ENCODE data around the gene SGMS1. TPM values are rescaled to one million over a fixed set of nuclear protein-coding genes. Genes with fewer than 3 reads are reported as not detected.

The SGMS1 gene
- polyA plus RNA-seq, 1 of the 3 experiments (the other 2 are of a cell fraction), result 6.3 TPM

GRCh38 chr10:50545846-50546245 is 77.9 kb downstream of the SGMS1 start:
- Histone ChIP-seq H3K4me3 (ENCODE audit: low read depth in 2 of 2, low read length in 1 of 2) (no peak overlapping the region), H3K4me1 (ENCODE audit: control insufficient read depth in 1 of 2, insufficient read depth in 2 of 2, low read depth in 1 of 2, low read length in 1 of 2) (peaks cover 0 to 4% of the 10 kb centered on the region in 2 experiments; a peak in 1 of 4 replicates), H3K36me3 (replicated peaks in 1 of 2; ENCODE audit: control insufficient read depth in 1 of 2, insufficient read depth in 2 of 2, low read length in 1 of 2) (no peaks in the 10 kb centered on the region), H3F3A (replicated peaks; ENCODE audit: insufficient read depth) (no peaks in the 10 kb centered on the region), H3K4me2 (no peak overlapping the region), H3K27ac (ENCODE audit: low read depth in 2 of 2, low read length in 1 of 2) (no peak overlapping the region), H4K20me1 (ENCODE audit: insufficient read depth) (no peaks in the 10 kb centered on the region), H3K27me3 (ENCODE audit: insufficient read depth) (no peaks in the 10 kb centered on the region), H3K79me2 (ENCODE audit: insufficient read depth) (peaks cover 9% of the 10 kb centered on the region), H2AFZ (ENCODE audit: low read depth) (no peak overlapping the region), H3K9me2 (no peaks in the 10 kb centered on the region), H3K9ac (no peak overlapping the region), H3K9me3 (no peaks in the 10 kb centered on the region)
- WGBS (ENCODE audit: low lambda C conversion rate), result 93% methylated on average over 1 of the region's 1 CpG
- no peak for DNase-seq
- TF ChIP-seq TCF12 (IDR thresholded peaks at IDR 0.05) (no peak), YY1 (IDR thresholded peaks at IDR 0.05; ENCODE audit: low read depth) (no peak), TAF1 (IDR thresholded peaks at IDR 0.05; ENCODE audit: borderline replicate concordance, low read depth, low read length) (no peak), CHD2 (IDR thresholded peaks at IDR 0.05; ENCODE audit: low read length, partially characterized antibody) (no peak), REST (IDR thresholded peaks at IDR 0.05; ENCODE audit: low read depth, low read length) (no peak), CTCF (IDR thresholded peaks at IDR 0.05) (no peak), JUND (IDR thresholded peaks at IDR 0.05) (no peak), RXRA (IDR thresholded peaks at IDR 0.05; ENCODE audit: borderline replicate concordance, low read depth) (no peak), EZH2phosphoT487 (IDR thresholded peaks at IDR 0.05; ENCODE audit: borderline replicate concordance, low read depth) (no peak), RCOR1 (IDR thresholded peaks at IDR 0.05; ENCODE audit: low read length) (no peak), GATA2 (CRISPR knock-in tag; IDR thresholded peaks at IDR 0.05) (no peak), EP300 (IDR thresholded peaks at IDR 0.05; ENCODE audit: borderline replicate concordance in 1 of 2, low read depth in 1 of 2, low read length in 1 of 2) (no peak), USF2 (IDR thresholded peaks at IDR 0.05; ENCODE audit: borderline replicate concordance, low read depth, low read length) (no peak), GABPA (IDR thresholded peaks at IDR 0.05; ENCODE audit: low read depth) (no peak), ZBTB33 (IDR thresholded peaks at IDR 0.05; ENCODE audit: borderline replicate concordance, low read depth) (no peak), TEAD4 (IDR thresholded peaks at IDR 0.05; ENCODE audit: borderline replicate concordance, insufficient read depth) (no peak)
- CTCF ChIA-PET, result interaction anchor here (1.3 kb wide), 1 partner anchor 11 kb away, joined by 3 read pairs; no protein-coding TSS in a partner anchor
- POLR2A ChIA-PET, result no interaction called here
